GM19238 (cell line): ENCODE measurements around the gene GALNT16.
"Not testable (repeated sequence)": the region's sequence is repeated elsewhere in the genome, so short reads cannot be mapped to it uniquely, and the experiment has no call there.

Experiments used
- DNase-seq: peaks from one replicate; pipeline ENCODE4 v3.0.0; 2011; ENCODE audit warnings: low spot score; ENCODE audit not compliant: insufficient read length

GALNT16 gene

GRCh38 chr14:69285661-69286255 lies 25.8 kb downstream of the GALNT16 start:
- DNase-seq = no peak

- DNase-seq = no peak
Measured at GRCh38 chr14:69287098-69288010, 27.4 kb downstream of the GALNT16 start.

- DNase-seq = no peak
Measured at GRCh38 chr14:69288011-69288771, 28.2 kb downstream of the GALNT16 start.

GRCh38 chr14:69288956-69289705 lies 29.2 kb downstream of the GALNT16 start:
- no peak for DNase-seq

GRCh38 chr14:69289811-69290520 lies 30.0 kb downstream of the GALNT16 start:
- no peak for DNase-seq

- not testable (repeated sequence) for DNase-seq
Measured at GRCh38 chr14:69290881-69291280, 30.9 kb downstream of the GALNT16 start.

GRCh38 chr14:69291396-69291795 lies 31.4 kb downstream of the GALNT16 start:
- no peak for DNase-seq

GRCh38 chr14:69291891-69292561 lies 32.1 kb downstream of the GALNT16 start:
- no peak for DNase-seq

GRCh38 chr14:69298131-69299071 lies 38.4 kb downstream of the GALNT16 start:
- no peak for DNase-seq

GRCh38 chr14:69299286-69300035 lies 39.5 kb downstream of the GALNT16 start:
- DNase-seq = no peak

GRCh38 chr14:69300601-69301221 lies 40.8 kb downstream of the GALNT16 start:
- DNase-seq = no peak

- DNase-seq = no peak
Measured at GRCh38 chr14:69303086-69303485, 43.1 kb downstream of the GALNT16 start.

- DNase-seq = no peak
Measured at GRCh38 chr14:69312608-69313007, 52.6 kb downstream of the GALNT16 start.

GRCh38 chr14:69313176-69313575 lies 53.2 kb downstream of the GALNT16 start:
- DNase-seq = no peak

GRCh38 chr14:69314327-69314726 lies 54.4 kb downstream of the GALNT16 start:
- DNase-seq = no peak

GRCh38 chr14:69315301-69315700 lies 55.3 kb downstream of the GALNT16 start:
- DNase-seq = no peak

- no peak for DNase-seq
Measured at GRCh38 chr14:69316449-69317101, 56.6 kb downstream of the GALNT16 start.
